IMR-90 (cell line): ENCODE data around the gene SSU72. TPM values are rescaled to one million over a fixed set of nuclear protein-coding genes. Genes with fewer than 3 reads are reported as not detected.

Source experiments
- ATAC-seq: fragments of 200-7000 bp; cut with Tn5 transposase; 2 replicates; pipeline ENCODE4 v1.9.1; 2020; ENCODE audit warnings: low read depth, mild to moderate bottlenecking, moderate library complexity
- BruUV-seq: library from RNA; stranded (reverse); fragments of 400-500 nt; replicated peaks from 2 replicates; lab custom pipeline; 2021; lab: Mats Ljungman, UMichigan
- CTCF ChIA-PET: fragments of 300-600 bp; formaldehyde crosslinking; extraction: SDS; loops from one replicate; lab custom pipeline; 2021; ENCODE audit warnings: antibody characterized with exemption; lab: Yijun Ruan, JAX
- POLR2A ChIA-PET: fragments of 300-600 bp; sonication (Branson Sonifier 250); formaldehyde crosslinking; loops from one replicate; lab custom pipeline; 2022; ENCODE audit warnings: antibody characterized with exemption; ENCODE audit not compliant: unreplicated experiment; lab: Charles Lee
- DNase-seq: peaks from one replicate; pipeline ENCODE4 v3.0.0; 2013
- H2AFZ ChIP-seq: replicated peaks from 2 replicates; pipeline ENCODE3; 2013; ENCODE audit warnings: low read length, mild to moderate bottlenecking; ENCODE audit not compliant: poor library complexity
- H2AK5ac ChIP-seq: 2 replicates; pipeline ENCODE4 v1.6.1; 2013; ENCODE audit warnings: low read depth, low read length, inconsistent platforms
- H2AK9ac ChIP-seq: replicated peaks from 2 replicates; pipeline ENCODE3; 2013; ENCODE audit warnings: mild to moderate bottlenecking, low read depth, low read length, moderate library complexity; ENCODE audit not compliant: poor library complexity
- H2BK120ac ChIP-seq: 2 replicates; pipeline ENCODE4 v1.6.1; 2013; ENCODE audit warnings: low read depth, low read length, inconsistent platforms
- H2BK15ac ChIP-seq: 3 replicates; pipeline ENCODE4 v1.6.1; 2013; ENCODE audit warnings: low read depth, low read length, inconsistent platforms
- H2BK20ac ChIP-seq: 2 replicates; pipeline ENCODE4 v1.6.1; 2013; ENCODE audit warnings: low read depth, mild to moderate bottlenecking, inconsistent platforms, low read length, moderate library complexity
- H2BK5ac ChIP-seq: 2 replicates; pipeline ENCODE4 v1.6.1; 2013; ENCODE audit warnings: mild to moderate bottlenecking, low read depth, low read length, inconsistent platforms; ENCODE audit not compliant: poor library complexity, severe bottlenecking
- H3K14ac ChIP-seq: replicated peaks from 2 replicates; pipeline ENCODE4 v1.6.1; 2013; ENCODE audit warnings: low read depth, low read length, inconsistent platforms
- H3K18ac ChIP-seq: 2 replicates; pipeline ENCODE4 v1.6.1; 2013; ENCODE audit warnings: low read depth, low read length, control low read depth
- H3K23ac ChIP-seq: 2 replicates; pipeline ENCODE4 v1.6.1; 2013; ENCODE audit warnings: low read depth, low read length, inconsistent platforms
- H3K27ac ChIP-seq: 2 replicates; pipeline ENCODE4 v1.5.1; 2013; ENCODE audit warnings: mild to moderate bottlenecking, control low read depth, low read length; ENCODE audit not compliant: insufficient read depth
- H3K27me3 ChIP-seq: 2 replicates; pipeline ENCODE4 v1.6.1; 2013; ENCODE audit warnings: low read length; ENCODE audit not compliant: control insufficient read depth, insufficient read depth
- H3K36me3 ChIP-seq: 2 replicates; pipeline ENCODE4 v1.6.1; 2013; ENCODE audit warnings: low read length, mixed read lengths; ENCODE audit not compliant: control insufficient read depth, insufficient read depth
- H3K4ac ChIP-seq: 2 replicates; pipeline ENCODE4 v1.6.1; 2013; ENCODE audit warnings: low read depth, low read length, inconsistent platforms
- H3K4me1 ChIP-seq: 2 replicates; pipeline ENCODE4 v1.6.1; 2013; ENCODE audit warnings: low read length, mixed read lengths; ENCODE audit not compliant: control insufficient read depth, insufficient read depth
- H3K4me2 ChIP-seq: 2 replicates; pipeline ENCODE4 v1.6.1; 2013; ENCODE audit warnings: low read depth, mild to moderate bottlenecking, control low read depth, low read length, moderate library complexity
- H3K4me3 ChIP-seq: 2 replicates; pipeline ENCODE4 v1.5.1; 2013; ENCODE audit warnings: low read depth, mild to moderate bottlenecking, control low read depth, low read length, moderate library complexity; ENCODE audit not compliant: insufficient read depth
- H3K56ac ChIP-seq: 2 replicates; pipeline ENCODE4 v1.6.1; 2013; ENCODE audit warnings: low read length, inconsistent platforms; ENCODE audit not compliant: insufficient read depth; ENCODE audit errors: extremely low read depth
- H3K79me1 ChIP-seq, 2 experiments: 2 replicates each; pipeline ENCODE4 v1.6.1; 2013; ENCODE audit warnings: low read length in 2 of 2, inconsistent platforms in 1 of 2, low read depth in 1 of 2
- H3K9ac ChIP-seq: 2 replicates; pipeline ENCODE4 v1.6.1; 2013; ENCODE audit warnings: low read depth, low read length, control low read depth
- H3K9me1 ChIP-seq: 2 replicates; pipeline ENCODE4 v1.6.1; 2013; ENCODE audit warnings: low read length, inconsistent platforms; ENCODE audit not compliant: insufficient read depth
- H3K9me3 ChIP-seq: 2 replicates; pipeline ENCODE4 v1.6.1; 2013; ENCODE audit warnings: low read length; ENCODE audit not compliant: control insufficient read depth, insufficient read depth
- H4K20me1 ChIP-seq: 2 replicates; pipeline ENCODE4 v1.6.1; 2013; ENCODE audit warnings: low read length, inconsistent platforms; ENCODE audit not compliant: insufficient read depth
- H4K5ac ChIP-seq: 2 replicates; pipeline ENCODE4 v1.6.1; 2013; ENCODE audit warnings: mild to moderate bottlenecking, low read depth, low read length, control low read depth
- H4K8ac ChIP-seq, 2 experiments: 2 replicates each; pipeline ENCODE4 v1.6.1; 2013; ENCODE audit warnings: low read depth in 2 of 2, low read length in 2 of 2, control low read depth in 1 of 2, inconsistent platforms in 1 of 2
- H4K91ac ChIP-seq: 2 replicates; pipeline ENCODE4 v1.6.1; 2013; ENCODE audit warnings: low read depth, low read length, inconsistent platforms; ENCODE audit not compliant: insufficient read depth
- BHLHE40 ChIP-seq: fragments of 150-350 bp; IDR thresholded peaks from 2 replicates; pipeline ENCODE4 v1.6.1; 2016; ENCODE audit warnings: mild to moderate bottlenecking, low read depth, low read length
- CEBPB ChIP-seq: IDR thresholded peaks from 2 replicates; pipeline ENCODE4 v1.6.1; 2012; ENCODE audit warnings: low read depth, low read length, improper control_type of control experiment
- CHD1 ChIP-seq: IDR thresholded peaks from 2 replicates; pipeline ENCODE4 v1.6.1; 2012; ENCODE audit warnings: low read depth, low read length, improper control_type of control experiment
- CTCF ChIP-seq: conservative IDR thresholded peaks from 2 replicates; pipeline ENCODE4 v1.5.1; 2012; ENCODE audit warnings: mild to moderate bottlenecking, low read depth, low read length, improper control_type of control experiment
- ELK1 ChIP-seq: fragments of 150-350 bp; IDR thresholded peaks from 2 replicates; pipeline ENCODE4 v1.6.1; 2016; ENCODE audit warnings: low read depth, mild to moderate bottlenecking, low read length, moderate library complexity, borderline replicate concordance
- FOS ChIP-seq: fragments of 150-350 bp; IDR thresholded peaks from 2 replicates; pipeline ENCODE4 v1.6.1; 2016; ENCODE audit warnings: low read depth, low read length
- MAFK ChIP-seq: IDR thresholded peaks from 2 replicates; pipeline ENCODE4 v1.6.1; 2012; ENCODE audit warnings: low read depth, low read length, improper control_type of control experiment
- MAZ ChIP-seq: IDR thresholded peaks from 2 replicates; pipeline ENCODE4 v1.6.1; 2012; ENCODE audit warnings: low read depth, mild to moderate bottlenecking, low read length, improper control_type of control experiment, moderate library complexity, borderline replicate concordance
- NFE2L2 ChIP-seq: fragments of 150-350 bp; IDR thresholded peaks from 2 replicates; pipeline ENCODE4 v1.6.1; 2016; ENCODE audit warnings: low read depth, mild to moderate bottlenecking, low read length
- RAD21 ChIP-seq: IDR thresholded peaks from 2 replicates; pipeline ENCODE4 v1.6.1; 2012; ENCODE audit warnings: low read length, improper control_type of control experiment
- RCOR1 ChIP-seq: IDR thresholded peaks from 2 replicates; pipeline ENCODE4 v1.6.1; 2012; ENCODE audit warnings: mild to moderate bottlenecking, low read length, improper control_type of control experiment; ENCODE audit not compliant: insufficient replicate concordance
- RFX5 ChIP-seq: IDR thresholded peaks from 2 replicates; pipeline ENCODE4 v1.8.0; 2012; ENCODE audit warnings: low read depth, mild to moderate bottlenecking, low read length, moderate library complexity
- SMC3 ChIP-seq: fragments of 150-350 bp; IDR thresholded peaks from 2 replicates; pipeline ENCODE4 v1.6.1; 2016; ENCODE audit warnings: low read depth, mild to moderate bottlenecking, antibody characterized with exemption, low read length, moderate library complexity
- USF2 ChIP-seq: fragments of 150-350 bp; IDR thresholded peaks from 2 replicates; pipeline ENCODE4 v1.6.1; 2017; ENCODE audit warnings: mild to moderate bottlenecking, antibody characterized with exemption, low read length, low read depth
- WGBS, 2 experiments: methylation state at CpG; one replicate each; pipeline versions ENCODE4 v1.1.5 to v1.1.7; 2013; ENCODE audit warnings: missing lambda C conversion rate in 2 of 2; ENCODE audit not compliant: insufficient read length in 1 of 2; ENCODE audit errors: extremely low coverage in 2 of 2; 5-methylcytosine and 5-hydroxymethylcytosine counted together
- dilution Hi-C: fragments of 300-500 bp; cut with HindIII; formaldehyde crosslinking; loops from one replicate; pipeline ENCODE4 v1.14.3; 2018; ENCODE audit warnings: low sequenced_read_pairs; ENCODE audit not compliant: unreplicated experiment
- in situ Hi-C: fragments of 300-500 bp; cut with MboI; formaldehyde crosslinking; loops from 3 replicates; pipeline ENCODE4 v1.14.3; 2019; ENCODE audit warnings: low sequenced_read_pairs, inconsistent platforms, mixed read lengths
- intact Hi-C: fragments of 100-400 bp; cut with micrococcal nuclease; formaldehyde crosslinking; loops from 2 replicates; pipeline ENCODE4 v1.10.0; 2022
- polyA plus RNA-seq, 3 experiments: library from polyadenylated mRNA; depleted of rRNA; stranded (reverse); fragments of >200 nt; gene quantifications; 2 replicates each; pipeline ENCODE4 v1.2.3, GENCODE V29; 2012; ENCODE audit warnings: low replicate concordance in 1 of 3
- total RNA-seq: library from RNA; depleted of rRNA; stranded (reverse); fragments of >200 nt; gene quantifications from 2 replicates; pipeline ENCODE4 v1.2.3, GENCODE V29; 2012

The SSU72 gene
- total and polyA plus RNA-seq, 2 of the 4 experiments (the other 2 are of a cell fraction), result 33.7 to 88.4 TPM

GRCh38 chr1:1559066-1559465, 15.6 kb downstream of the SSU72 start:
- DNase-seq (no peak), ATAC-seq (no peak)
- TF ChIP-seq CTCF, result no peak
- no peak for TF ChIP-seq NFE2L2
- TF ChIP-seq RFX5, result no peak
- no peak for TF ChIP-seq RCOR1
- no peak for TF ChIP-seq MAFK
- no peak for TF ChIP-seq FOS
- no peak for TF ChIP-seq RAD21
- no peak for TF ChIP-seq SMC3
- no peak for TF ChIP-seq USF2
- TF ChIP-seq CEBPB, result no peak
- TF ChIP-seq CHD1, result no peak
- no peak for TF ChIP-seq BHLHE40
- no peak for TF ChIP-seq ELK1
- TF ChIP-seq MAZ, result no peak
- peaks cover 5% of the 10 kb centered on the region; the same call in 1 of the 2 replicates for H3K4me1 ChIP-seq
- no peak overlapping the region for H3K14ac ChIP-seq
- no peak overlapping the region for H2AFZ ChIP-seq
- intact Hi-C loops (no loop called here), dilution Hi-C loops (no loop called here), in situ Hi-C loops (no loop called here)
- peaks cover 41% of the 10 kb centered on the region for H3K36me3 ChIP-seq
- H3K9me1 ChIP-seq, result peaks cover 10% of the 10 kb centered on the region
- H3K23ac ChIP-seq, result no peak overlapping the region
- CTCF ChIA-PET, result no interaction called here
- no peak overlapping the region for H4K91ac ChIP-seq
- no peak overlapping the region for H3K4ac ChIP-seq
- H4K20me1 ChIP-seq, result peaks cover 46% of the 10 kb centered on the region
- H2AK5ac ChIP-seq, result no peak overlapping the region
- peaks cover 11 to 71% of the 10 kb centered on the region in 2 experiments for H3K79me1 ChIP-seq
- no peaks in the 10 kb centered on the region for H3K27me3 ChIP-seq
- H3K4me3 ChIP-seq, result no peak overlapping the region
- H3K9me3 ChIP-seq, result no peaks in the 10 kb centered on the region
- no peak overlapping the region for H2BK15ac ChIP-seq
- H3K56ac ChIP-seq, result no peak overlapping the region
- no peak overlapping the region for H2BK120ac ChIP-seq
- BruUV-seq, result no TSS peak
- H3K9ac ChIP-seq, result no peak overlapping the region
- H2AK9ac ChIP-seq, result no peak overlapping the region
- H2BK20ac ChIP-seq, result no peak overlapping the region
- POLR2A ChIA-PET, result no interaction called here
- 89% methylated on average over 14 of the region's 17 CpGs; no CpG with 5 or more reads in 1 of the 2 experiments for WGBS, 2 experiments
- H2BK5ac ChIP-seq, result no peak overlapping the region
- H3K4me2 ChIP-seq, result no peak overlapping the region
- no peak overlapping the region for H3K27ac ChIP-seq
- no peak overlapping the region for H4K8ac ChIP-seq
- H3K18ac ChIP-seq, result no peak overlapping the region
- no peak overlapping the region for H4K5ac ChIP-seq
